ENCODE results near the gene NT5DC3. TPM values are rescaled to one million over a fixed set of nuclear protein-coding genes. Genes with fewer than 3 reads are reported as not detected.

NT5DC3 gene
- total RNA-seq, 2 experiments from 2014 or later: 4.7 to 7.5 TPM

GRCh38 chr12:103728323-103728722 lies 112.7 kb downstream of the NT5DC3 start:
- ChIA-PET CTCF (ENCODE audit: unreplicated experiment) (no interaction called here), POLR2A (no interaction called here)
- intact Hi-C loops (cut with micrococcal nuclease; ENCODE audit: unreplicated experiment): no loop called here
- Histone ChIP-seq H3K36me3 (ENCODE audit: insufficient read depth, low read length) (no peaks in the 10 kb centered on the region), H3K79me2 (ENCODE audit: insufficient read depth, low read depth, low read length) (no peaks in the 10 kb centered on the region), H3K9me2 (ENCODE audit: insufficient read depth, low read length) (no peaks in the 10 kb centered on the region), H3K4me1 (ENCODE audit: insufficient read depth, low read length, poor library complexity, severe bottlenecking) (no peaks in the 10 kb centered on the region), H4K20me1 (ENCODE audit: insufficient read depth, low read length) (no peaks in the 10 kb centered on the region), H3K4me2 (ENCODE audit: low read length) (no peak overlapping the region), H2AFZ (ENCODE audit: low read length) (no peak overlapping the region), H3K4me3 (ENCODE audit: low read depth, low read length, poor library complexity, severe bottlenecking) (no peak overlapping the region), H3K27ac (ENCODE audit: low read depth, low read length, poor library complexity, severe bottlenecking) (no peak overlapping the region), H3K9me3 (ENCODE audit: low read length) (no peaks in the 10 kb centered on the region)
- no peak for TF ChIP-seq EZH2phosphoT487 (IDR thresholded peaks at IDR 0.05; ENCODE audit: borderline replicate concordance, low read depth, low read length)
- no peak for TF ChIP-seq CTCF (conservative IDR thresholded peaks at IDR 0.05; ENCODE audit: low read length)
- DNase-seq (ENCODE audit: low spot score): no peak
- no TSS peak for BruUV-seq (replicated peaks)

- TF ChIP-seq CTCF (conservative IDR thresholded peaks at IDR 0.05; ENCODE audit: low read length) (no peak), EZH2phosphoT487 (IDR thresholded peaks at IDR 0.05; ENCODE audit: borderline replicate concordance, low read depth, low read length) (no peak)
- BruUV-seq (replicated peaks): no TSS peak
- no peaks in the 10 kb centered on the region for H3K4me1 ChIP-seq (ENCODE audit: insufficient read depth, low read length, poor library complexity, severe bottlenecking)
- H3K36me3 ChIP-seq (ENCODE audit: insufficient read depth, low read length): no peaks in the 10 kb centered on the region
- no peak overlapping the region for H2AFZ ChIP-seq (ENCODE audit: low read length)
- intact Hi-C loops (cut with micrococcal nuclease; ENCODE audit: unreplicated experiment): no loop called here
- H3K79me2 ChIP-seq (ENCODE audit: insufficient read depth, low read depth, low read length): no peaks in the 10 kb centered on the region
- H3K9me2 ChIP-seq (ENCODE audit: insufficient read depth, low read length): no peaks in the 10 kb centered on the region
- H3K4me2 ChIP-seq (ENCODE audit: low read length): no peak overlapping the region
- no peak for DNase-seq (ENCODE audit: low spot score)
- ChIA-PET CTCF (ENCODE audit: unreplicated experiment) (no interaction called here), POLR2A (no interaction called here)
- no peaks in the 10 kb centered on the region for H3K9me3 ChIP-seq (ENCODE audit: low read length)
- no peak overlapping the region for H3K27ac ChIP-seq (ENCODE audit: low read depth, low read length, poor library complexity, severe bottlenecking)
- no peak overlapping the region for H3K4me3 ChIP-seq (ENCODE audit: low read depth, low read length, poor library complexity, severe bottlenecking)
- no peaks in the 10 kb centered on the region for H4K20me1 ChIP-seq (ENCODE audit: insufficient read depth, low read length)
Measured at GRCh38 chr12:103727638-103728037, 113.4 kb downstream of the NT5DC3 start.

- no peaks in the 10 kb centered on the region for H3K9me2 ChIP-seq (ENCODE audit: insufficient read depth, low read length)
- H3K4me2 ChIP-seq (ENCODE audit: low read length): no peak overlapping the region
- TF ChIP-seq CTCF (conservative IDR thresholded peaks at IDR 0.05; ENCODE audit: low read length): no peak
- TF ChIP-seq EZH2phosphoT487 (IDR thresholded peaks at IDR 0.05; ENCODE audit: borderline replicate concordance, low read depth, low read length): no peak
- no peaks in the 10 kb centered on the region for H3K36me3 ChIP-seq (ENCODE audit: insufficient read depth, low read length)
- H3K27ac ChIP-seq (ENCODE audit: low read depth, low read length, poor library complexity, severe bottlenecking): no peak overlapping the region
- H3K79me2 ChIP-seq (ENCODE audit: insufficient read depth, low read depth, low read length): no peaks in the 10 kb centered on the region
- POLR2A ChIA-PET: no interaction called here
- H3K4me1 ChIP-seq (ENCODE audit: insufficient read depth, low read length, poor library complexity, severe bottlenecking): no peaks in the 10 kb centered on the region
- CTCF ChIA-PET (ENCODE audit: unreplicated experiment): no interaction called here
- intact Hi-C loops (cut with micrococcal nuclease; ENCODE audit: unreplicated experiment): no loop called here
- no peak overlapping the region for H2AFZ ChIP-seq (ENCODE audit: low read length)
- DNase-seq (ENCODE audit: low spot score): no peak
- H3K9me3 ChIP-seq (ENCODE audit: low read length): no peaks in the 10 kb centered on the region
- no TSS peak for BruUV-seq (replicated peaks)
- H3K4me3 ChIP-seq (ENCODE audit: low read depth, low read length, poor library complexity, severe bottlenecking): no peak overlapping the region
- no peaks in the 10 kb centered on the region for H4K20me1 ChIP-seq (ENCODE audit: insufficient read depth, low read length)
Measured at GRCh38 chr12:103725398-103725797, 115.6 kb downstream of the NT5DC3 start.

Other genes starting within 250 kb of the NT5DC3 start
- gene HSP90B1, start 89.2 kb upstream of the NT5DC3 start, total RNA-seq (2014; rRNA removed; shearing (Covaris generic)): 235 and 303 TPM in 2 replicates
- 254 and 304 TPM in 2 replicates for gene HSP90B1, start 89.2 kb upstream of the NT5DC3 start, total RNA-seq (2022)
- gene TDG, start 124.6 kb upstream of the NT5DC3 start, total RNA-seq (2014; rRNA removed; shearing (Covaris generic)): 39.4 and 43.3 TPM in 2 replicates
- gene TDG, start 124.6 kb upstream of the NT5DC3 start, total RNA-seq (2022): 49.1 and 55.3 TPM in 2 replicates
- gene GLT8D2, start 209.0 kb upstream of the NT5DC3 start, total RNA-seq (2014; rRNA removed; shearing (Covaris generic)): not detected in 2 replicates
- not detected in 2 replicates for gene GLT8D2, start 209.0 kb upstream of the NT5DC3 start, total RNA-seq (2022)
- 8.7 and 14.6 TPM in 2 replicates for gene HCFC2, start 223.3 kb upstream of the NT5DC3 start, total RNA-seq (2014; rRNA removed; shearing (Covaris generic))
- gene HCFC2, start 223.3 kb upstream of the NT5DC3 start, total RNA-seq (2022): 11.8 and 14.2 TPM in 2 replicates

Measured in OCI-LY7 (cell line).